ENCODE measurements around the gene MYO18B. TPM values are rescaled to one million over a fixed set of nuclear protein-coding genes. Genes with fewer than 3 reads are reported as not detected.
"Not testable (repeated sequence)": the region's sequence is repeated elsewhere in the genome, so short reads cannot be mapped to it uniquely, and the experiment has no call there.

Gene MYO18B
- total RNA-seq, 1 experiment from 2014 or later, result not detected

DNA sequence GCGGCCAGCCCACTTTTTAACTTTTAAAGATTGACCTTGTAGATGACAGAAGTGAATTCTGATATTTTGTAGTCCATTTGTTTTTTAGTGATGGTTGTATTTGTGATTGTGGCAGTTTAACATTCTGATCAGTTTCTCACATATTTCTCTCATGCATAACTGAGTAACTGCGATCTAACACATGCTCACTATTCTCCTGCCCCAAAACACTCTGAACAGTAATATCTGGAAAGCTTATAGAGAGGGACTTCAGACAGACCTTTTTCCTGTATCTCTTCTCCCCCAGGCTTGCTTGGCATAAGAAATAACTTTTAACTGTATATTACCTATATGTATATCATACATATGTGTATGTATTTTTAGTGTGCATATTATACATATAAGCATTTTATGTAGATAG, 37.3 kb upstream of the MYO18B start:
- intact Hi-C loops (cut with micrococcal nuclease), result no loop called here
- Histone ChIP-seq H3K9ac (ENCODE audit: low read length) (no peak overlapping the region), H3K36me3 (ENCODE audit: low read depth, low read length) (no peaks in the 10 kb centered on the region), H4K20me1 (ENCODE audit: low read length) (no peaks in the 10 kb centered on the region), H3K9me2 (replicated peaks; ENCODE audit: low read length) (no peaks in the 10 kb centered on the region), H3K4me1 (ENCODE audit: insufficient read depth, low read length) (no peaks in the 10 kb centered on the region), H2AFZ (ENCODE audit: low read length) (no peak overlapping the region), H3K9me3 (ENCODE audit: low read length) (no peaks in the 10 kb centered on the region), H3K4me2 (ENCODE audit: low read length) (no peak overlapping the region), H3F3A (ENCODE audit: low read length, unreplicated experiment) (no peaks in the 10 kb centered on the region), H3K79me2 (ENCODE audit: low read length) (no peaks in the 10 kb centered on the region), H3K4me3 (ENCODE audit: low read length) (no peak overlapping the region), H3K27me3 (ENCODE audit: low read length) (peaks cover 43% of the 10 kb centered on the region), H3K27ac (ENCODE audit: low read length) (no peak overlapping the region)
- ATAC-seq (no peak), DNase-seq (no peak)
- CTCF ChIA-PET, result no interaction called here
- no TSS peak for BruUV-seq (replicated peaks)
- no peak for TF ChIP-seq EZH2phosphoT487 (IDR thresholded peaks at IDR 0.05; ENCODE audit: borderline replicate concordance, low read length)
- TF ChIP-seq, protein P1, sequence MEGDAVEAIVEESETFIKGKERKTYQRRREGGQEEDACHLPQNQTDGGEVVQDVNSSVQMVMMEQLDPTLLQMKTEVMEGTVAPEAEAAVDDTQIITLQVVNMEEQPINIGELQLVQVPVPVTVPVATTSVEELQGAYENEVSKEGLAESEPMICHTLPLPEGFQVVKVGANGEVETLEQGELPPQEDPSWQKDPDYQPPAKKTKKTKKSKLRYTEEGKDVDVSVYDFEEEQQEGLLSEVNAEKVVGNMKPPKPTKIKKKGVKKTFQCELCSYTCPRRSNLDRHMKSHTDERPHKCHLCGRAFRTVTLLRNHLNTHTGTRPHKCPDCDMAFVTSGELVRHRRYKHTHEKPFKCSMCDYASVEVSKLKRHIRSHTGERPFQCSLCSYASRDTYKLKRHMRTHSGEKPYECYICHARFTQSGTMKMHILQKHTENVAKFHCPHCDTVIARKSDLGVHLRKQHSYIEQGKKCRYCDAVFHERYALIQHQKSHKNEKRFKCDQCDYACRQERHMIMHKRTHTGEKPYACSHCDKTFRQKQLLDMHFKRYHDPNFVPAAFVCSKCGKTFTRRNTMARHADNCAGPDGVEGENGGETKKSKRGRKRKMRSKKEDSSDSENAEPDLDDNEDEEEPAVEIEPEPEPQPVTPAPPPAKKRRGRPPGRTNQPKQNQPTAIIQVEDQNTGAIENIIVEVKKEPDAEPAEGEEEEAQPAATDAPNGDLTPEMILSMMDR (conservative IDR thresholded peaks at IDR 0.05; ENCODE audit: low read depth, low read length), result no peak
- TF ChIP-seq EZH2 (IDR thresholded peaks at IDR 0.05; ENCODE audit: low read length, unreplicated experiment), result no peak
- POLR2A ChIA-PET (ENCODE audit: unreplicated experiment), result no interaction called here

DNA sequence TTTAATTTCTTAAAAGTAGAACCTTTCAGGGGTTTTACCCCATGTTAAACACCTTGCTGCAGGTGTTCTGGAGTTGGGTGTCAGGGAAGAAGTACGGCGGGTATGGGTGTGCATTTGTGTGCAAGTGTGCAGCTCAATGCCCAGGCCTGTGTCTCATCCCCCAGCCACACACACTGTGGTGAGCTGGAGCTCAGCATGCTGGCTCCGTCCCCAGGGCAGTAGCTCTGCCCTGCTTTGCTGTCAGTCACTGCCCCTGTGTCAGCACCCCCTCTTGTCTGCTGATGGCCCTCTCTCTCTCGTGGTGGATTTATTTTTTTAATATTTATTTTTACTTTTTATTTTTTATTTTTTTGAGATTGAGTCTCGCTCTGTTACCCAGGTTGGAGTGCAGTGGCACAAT, 35.8 kb upstream of the MYO18B start:
- ATAC-seq (no peak), DNase-seq (no peak)
- Histone ChIP-seq H3K9me2 (replicated peaks; ENCODE audit: low read length) (no peaks in the 10 kb centered on the region), H3K27ac (ENCODE audit: low read length) (no peak overlapping the region), H3F3A (ENCODE audit: low read length, unreplicated experiment) (no peaks in the 10 kb centered on the region), H3K27me3 (ENCODE audit: low read length) (peaks cover 42% of the 10 kb centered on the region), H2AFZ (ENCODE audit: low read length) (no peak overlapping the region), H3K4me3 (ENCODE audit: low read length) (no peak overlapping the region), H3K79me2 (ENCODE audit: low read length) (no peaks in the 10 kb centered on the region), H3K36me3 (ENCODE audit: low read depth, low read length) (no peaks in the 10 kb centered on the region), H3K4me2 (ENCODE audit: low read length) (no peak overlapping the region), H3K4me1 (ENCODE audit: insufficient read depth, low read length) (no peaks in the 10 kb centered on the region), H3K9me3 (ENCODE audit: low read length) (no peaks in the 10 kb centered on the region), H3K9ac (ENCODE audit: low read length) (no peak overlapping the region), H4K20me1 (ENCODE audit: low read length) (no peaks in the 10 kb centered on the region)
- no TSS peak for BruUV-seq (replicated peaks)
- POLR2A ChIA-PET (ENCODE audit: unreplicated experiment), result interaction anchor here (0.7 kb wide), 1 partner anchor 150 kb away, joined by 4 read pairs; no protein-coding TSS in a partner anchor
- no peak for TF ChIP-seq EZH2phosphoT487 (IDR thresholded peaks at IDR 0.05; ENCODE audit: borderline replicate concordance, low read length)
- TF ChIP-seq, protein P1 (conservative IDR thresholded peaks at IDR 0.05; ENCODE audit: low read depth, low read length), result no peak
- TF ChIP-seq EZH2 (IDR thresholded peaks at IDR 0.05; ENCODE audit: low read length, unreplicated experiment), result no peak
- intact Hi-C loops (cut with micrococcal nuclease), result no loop called here
- CTCF ChIA-PET, result no interaction called here

DNA sequence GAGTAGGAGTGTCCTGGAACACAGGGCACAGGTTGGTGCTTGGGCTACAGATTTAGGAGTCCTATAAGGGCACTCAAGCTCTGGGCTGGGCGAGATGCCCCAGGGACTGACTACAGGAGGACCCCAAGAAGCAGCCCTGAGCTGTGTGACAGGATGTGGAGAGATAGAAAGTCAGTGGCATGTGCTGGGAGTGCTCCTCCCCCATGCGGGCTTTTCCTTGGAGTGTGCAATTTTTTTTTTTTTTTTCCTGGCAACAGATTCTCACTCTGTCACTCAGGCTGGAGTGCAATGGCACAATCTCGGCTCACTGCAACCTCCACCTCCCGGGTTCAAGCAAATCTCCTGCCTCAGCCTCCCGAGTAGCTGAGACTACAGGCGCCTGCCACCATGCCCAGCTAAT, 33.6 kb upstream of the MYO18B start:
- intact Hi-C loops (cut with micrococcal nuclease); POLR2A ChIA-PET (ENCODE audit: unreplicated experiment): not testable (repeated sequence)

More for the DNA sequence above, 33.6 kb upstream of the MYO18B start:
- H3K4me2 ChIP-seq (ENCODE audit: low read length); H4K20me1 ChIP-seq (ENCODE audit: low read length); H3K36me3 ChIP-seq (ENCODE audit: low read depth, low read length); H3K79me2 ChIP-seq (ENCODE audit: low read length); H3K9ac ChIP-seq (ENCODE audit: low read length); CTCF ChIA-PET; H3K4me1 ChIP-seq (ENCODE audit: insufficient read depth, low read length); BruUV-seq (replicated peaks); DNase-seq; ATAC-seq; H2AFZ ChIP-seq (ENCODE audit: low read length); H3K27ac ChIP-seq (ENCODE audit: low read length); H3K9me2 ChIP-seq (replicated peaks; ENCODE audit: low read length); H3K4me3 ChIP-seq (ENCODE audit: low read length); H3F3A ChIP-seq (ENCODE audit: low read length, unreplicated experiment); H3K9me3 ChIP-seq (ENCODE audit: low read length): not testable (repeated sequence)
- H3K27me3 ChIP-seq (ENCODE audit: low read length), result peaks cover 31% of the 10 kb centered on the region

Measured in PC-3 (cell line).